Measurements from ENCODE around the gene TSPAN15.

DNA sequence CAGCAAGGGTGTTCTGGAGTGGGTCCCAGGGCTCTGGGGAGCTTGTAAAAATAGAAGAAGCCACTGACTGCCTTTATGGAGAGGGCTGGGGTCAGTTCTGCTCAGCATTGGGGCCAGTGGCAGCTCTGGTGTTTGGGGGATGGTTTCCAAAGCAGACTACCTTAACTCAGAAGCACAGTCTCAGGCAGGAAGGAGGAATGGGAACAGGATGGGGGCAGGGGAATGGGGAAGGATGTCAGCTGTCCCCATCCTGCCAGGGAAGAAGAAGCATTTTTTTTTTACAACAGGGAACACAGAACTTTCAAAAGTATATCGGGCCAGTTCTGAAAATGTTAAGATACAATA, 28.8 kb downstream of the TSPAN15 start:
- TF ChIP-seq YY1 (IDR thresholded peaks at IDR 0.05; ENCODE audit: insufficient read depth, insufficient read length) = no peak
- TF ChIP-seq ZNF274 (IDR thresholded peaks at IDR 0.05; ENCODE audit: low read depth, low read length) = no peak
- no peak for TF ChIP-seq SUZ12 (IDR thresholded peaks at IDR 0.05; ENCODE audit: extremely low read depth, insufficient read depth, insufficient read length)
